Activated CD8-positive, alpha-beta memory T cell treated with anti-CD3 and anti-CD28 coated beads for 36 hours (primary cell): ENCODE results near the gene AK4. TPM values are rescaled to one million over a fixed set of nuclear protein-coding genes. Genes with fewer than 3 reads are reported as not detected.

Experiments
- CTCF ChIA-PET: fragments of 350-600 bp; sonication (Branson Sonifier 250); formaldehyde crosslinking; loops from one replicate; lab custom pipeline; 2021; ENCODE audit warnings: antibody characterized with exemption; lab: Charles Lee
- POLR2A ChIA-PET: fragments of 350-600 bp; sonication (Branson Sonifier 250); formaldehyde crosslinking; loops from one replicate; lab custom pipeline; 2021; ENCODE audit warnings: antibody characterized with exemption; lab: Charles Lee
- total RNA-seq, 2 experiments: library from RNA; stranded (reverse); gene quantifications; one replicate each; pipeline ENCODE4 v1.2.3, GENCODE V29; 2021

The AK4 gene
- total RNA-seq, 2 experiments from 2014 or later, result 125 to 126 TPM

DNA sequence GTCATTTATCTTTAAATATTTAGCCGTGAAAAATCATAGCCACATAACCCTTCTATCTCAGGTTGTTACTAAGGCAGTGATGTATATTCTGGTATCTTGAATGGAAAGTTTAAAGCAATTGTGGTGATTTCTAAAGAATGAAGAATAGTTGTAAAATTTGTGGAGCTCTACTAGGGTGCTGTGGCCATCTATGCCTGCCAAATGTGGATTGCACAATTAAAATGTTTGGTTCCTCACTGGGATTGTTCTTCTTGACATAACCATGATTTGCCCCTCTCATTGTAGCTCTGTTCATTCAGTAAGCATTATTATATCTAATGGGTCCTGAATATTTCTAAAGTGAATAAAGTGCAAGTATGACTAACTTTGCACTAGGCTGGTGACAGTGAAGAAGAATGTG lies 50.1 kb downstream of the AK4 start:
- ChIA-PET CTCF (no interaction called here), POLR2A (no interaction called here)

DNA sequence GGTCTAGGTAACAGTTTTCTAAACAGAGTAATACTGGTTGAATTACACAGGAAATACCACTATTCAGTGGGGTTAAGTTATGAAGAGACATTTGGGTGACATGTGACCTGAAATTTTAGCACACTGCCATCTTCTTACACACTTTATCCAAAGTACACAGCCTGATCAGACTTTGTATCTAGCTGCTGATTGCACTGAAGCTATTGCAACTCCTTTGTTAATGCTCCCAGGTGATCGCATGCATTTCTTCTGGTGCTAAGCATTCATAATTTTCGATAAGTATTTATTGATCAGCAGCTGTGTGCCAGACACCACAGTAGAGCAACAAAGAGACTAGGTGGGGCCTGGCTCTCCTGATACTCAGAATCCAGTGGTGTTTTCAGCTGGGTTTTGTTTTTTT lies 52.4 kb downstream of the AK4 start:
- CTCF ChIA-PET, result no interaction called here
- POLR2A ChIA-PET, result no interaction called here

GRCh38 chr1:65206836-65207235 lies 58.8 kb downstream of the AK4 start:
- CTCF ChIA-PET, result interaction anchor here (1.2 kb wide), 1 partner anchor 131 kb away, joined by 3 read pairs; no protein-coding TSS in a partner anchor
- POLR2A ChIA-PET, result no interaction called here

DNA sequence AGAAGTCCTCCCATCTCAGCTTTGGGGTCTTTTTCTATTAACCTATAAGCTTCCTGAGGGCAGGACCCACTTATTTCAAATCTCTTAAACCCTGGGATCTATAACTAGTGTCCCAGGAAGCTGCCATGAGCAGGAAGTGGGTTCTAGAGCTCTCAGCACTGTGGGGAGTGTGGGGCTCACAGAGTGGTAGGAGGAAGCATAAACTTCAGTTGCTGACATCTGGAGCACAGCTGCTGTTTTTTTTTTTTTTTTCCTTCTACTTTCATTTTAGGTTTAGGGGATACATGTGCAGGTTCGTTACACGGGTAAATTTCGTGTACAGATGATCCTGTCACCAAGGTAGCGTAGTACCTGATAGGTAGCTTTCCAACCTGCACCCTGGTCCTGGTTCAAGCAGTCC lies 59.3 kb downstream of the AK4 start:
- POLR2A ChIA-PET, result no interaction called here
- CTCF ChIA-PET, result interaction anchor here (0.7 to 1.2 kb wide), 2 partner anchors 67 to 132 kb away, joined by 3 to 4 read pairs; no protein-coding TSS in a partner anchor

GRCh38 chr1:65208563-65208973 lies 60.6 kb downstream of the AK4 start:
- CTCF ChIA-PET, result interaction anchor here (2.7 kb wide), 1 partner anchor 11 kb away, joined by 9 read pairs; no protein-coding TSS in a partner anchor
- POLR2A ChIA-PET, result no interaction called here

DNA sequence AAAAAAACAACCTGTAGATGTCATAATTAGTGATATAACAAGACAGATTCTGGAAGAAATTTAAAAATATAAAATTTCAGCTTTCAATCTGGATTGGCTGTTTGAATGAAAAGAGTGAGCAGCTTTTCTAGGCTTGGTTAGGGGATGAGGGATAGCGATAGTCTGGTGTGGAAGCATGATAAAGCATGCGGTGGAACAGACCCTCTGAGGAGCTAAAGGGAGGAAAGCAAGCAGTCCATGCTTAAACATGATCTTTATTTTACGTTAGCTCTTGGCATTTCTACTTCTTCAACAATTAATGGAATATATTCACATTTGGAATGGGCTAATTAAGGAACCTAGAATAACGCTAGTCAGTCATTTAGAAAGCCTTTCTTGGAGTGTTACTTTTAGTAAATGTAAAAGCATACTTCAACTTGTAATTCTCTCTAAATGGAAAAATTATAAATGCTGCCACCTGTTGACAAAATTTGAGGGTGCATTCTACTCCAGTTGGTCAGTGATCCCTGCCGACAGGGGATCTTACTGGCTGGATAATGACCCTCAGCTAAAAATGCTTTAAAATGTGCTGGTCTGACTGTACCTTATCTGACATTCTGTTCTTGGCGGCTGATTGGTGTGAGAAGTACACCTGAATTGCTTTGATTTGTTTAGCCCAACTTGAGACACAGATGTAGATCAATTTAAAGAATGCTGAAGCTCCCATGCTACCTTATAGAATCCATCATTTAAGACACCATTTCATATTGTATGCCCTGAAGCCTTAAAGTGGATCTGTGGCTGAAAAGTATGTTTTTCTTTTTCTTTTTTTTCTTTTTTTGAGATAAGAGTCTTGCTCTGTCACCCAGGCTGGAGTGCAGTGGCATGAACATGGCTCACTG lies 61.2 kb downstream of the AK4 start:
- POLR2A ChIA-PET, result no interaction called here
- CTCF ChIA-PET, result interaction anchor here (0.6 to 2.7 kb wide), 2 partner anchors 11 to 196 kb away, joined by 3 to 9 read pairs; no protein-coding TSS in a partner anchor

DNA sequence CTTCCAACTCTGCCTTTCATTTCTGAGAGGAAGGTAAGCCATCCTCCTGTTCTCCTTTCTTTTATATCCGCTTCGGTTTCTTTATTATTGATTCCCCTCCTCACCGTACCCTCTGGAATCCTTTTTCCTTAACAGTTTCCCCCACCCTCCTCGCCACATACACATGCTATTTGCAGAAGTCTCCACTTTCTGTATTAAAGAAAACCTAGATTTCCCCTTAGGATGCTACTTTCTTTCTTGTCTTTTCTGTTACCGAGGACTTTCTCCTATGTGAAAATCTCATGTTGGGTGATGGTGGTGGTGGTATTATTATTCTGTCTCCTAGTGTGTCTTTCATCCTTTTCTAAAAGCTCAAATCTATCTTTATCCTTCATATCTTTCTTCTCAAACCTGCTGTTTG lies 62.3 kb downstream of the AK4 start:
- ChIA-PET CTCF (interaction anchor here (2.7 kb wide), 1 partner anchor 10 kb away, joined by 9 read pairs; no protein-coding TSS in a partner anchor), POLR2A (no interaction called here)

- CTCF ChIA-PET, result no interaction called here
These were observed 63.3 kb downstream of the AK4 start for GRCh38 chr1:65211331-65211730.

GRCh38 chr1:65213271-65214023 lies 65.4 kb downstream of the AK4 start:
- POLR2A ChIA-PET, result no interaction called here
- CTCF ChIA-PET, result interaction anchor here (0.8 kb wide), 1 partner anchor 409 kb away, joined by 3 read pairs; no protein-coding TSS in a partner anchor

More at GRCh38 chr1:65211331-65211730, 63.3 kb downstream of the AK4 start:
- POLR2A ChIA-PET, result no interaction called here

DNA sequence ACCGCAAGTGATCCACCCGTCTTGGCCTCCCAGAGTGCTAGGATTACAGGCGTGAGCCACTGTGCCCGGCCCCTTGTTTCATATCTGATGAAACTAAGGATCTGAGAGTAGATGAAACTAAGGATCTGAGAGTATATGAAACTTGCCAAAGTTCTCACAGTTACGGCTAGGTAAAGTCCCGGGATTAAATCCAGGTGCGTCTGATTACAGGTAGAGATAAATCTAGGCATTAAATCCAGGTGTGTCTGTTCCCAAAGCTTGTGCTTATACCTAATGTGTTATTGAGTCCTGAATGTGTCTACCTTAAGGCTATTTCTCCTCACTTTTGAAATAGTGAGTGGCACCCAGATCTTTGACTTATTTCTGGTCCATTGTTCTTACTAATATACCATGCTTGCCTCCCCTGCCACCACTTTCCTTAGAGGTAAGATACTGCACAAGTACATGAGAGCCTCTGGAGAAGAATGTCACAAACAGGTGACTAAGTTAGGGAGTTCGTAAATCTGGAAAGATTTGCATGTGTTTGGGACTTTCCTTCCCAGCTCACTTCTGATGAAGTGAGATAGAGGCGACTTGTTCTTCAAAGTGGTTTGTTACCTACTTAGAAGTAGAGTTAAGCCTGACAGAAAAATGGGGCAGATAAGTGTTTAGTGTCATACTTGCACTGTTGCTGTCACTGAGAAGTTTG lies 66.5 kb downstream of the AK4 start:
- POLR2A ChIA-PET, result no interaction called here
- CTCF ChIA-PET, result no interaction called here

DNA sequence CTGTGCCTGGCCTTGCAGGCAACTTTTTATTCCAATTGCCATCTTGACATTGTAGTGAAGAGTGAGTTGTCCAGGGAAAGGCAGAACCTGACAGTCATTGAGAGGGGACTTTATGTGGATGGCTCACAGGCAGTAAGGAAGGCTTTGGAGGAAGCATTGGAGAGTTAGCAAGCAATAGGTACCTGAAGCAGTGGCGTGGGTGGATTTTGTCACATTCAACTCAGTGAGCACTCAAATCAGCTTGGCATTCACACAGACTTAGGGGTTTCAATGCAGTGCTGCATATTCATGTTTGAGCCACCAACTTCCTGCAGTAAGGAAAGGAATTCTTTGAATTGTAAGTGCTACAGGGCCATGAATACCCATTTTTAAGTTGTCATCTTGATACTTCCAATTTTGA lies 69.0 kb downstream of the AK4 start:
- CTCF ChIA-PET, result interaction anchor here (1.5 kb wide), 1 partner anchor 471 kb away, joined by 4 read pairs; no protein-coding TSS in a partner anchor

GRCh38 chr1:65221638-65222339 lies 73.8 kb downstream of the AK4 start:
- POLR2A ChIA-PET, result no interaction called here

More for the DNA sequence above, 69.0 kb downstream of the AK4 start:
- POLR2A ChIA-PET, result no interaction called here

GRCh38 chr1:65222340-65222940 lies 74.4 kb downstream of the AK4 start:
- CTCF ChIA-PET, result no interaction called here
- POLR2A ChIA-PET, result no interaction called here

More at GRCh38 chr1:65221638-65222339, 73.8 kb downstream of the AK4 start:
- CTCF ChIA-PET, result no interaction called here

GRCh38 chr1:65224681-65225091 lies 76.7 kb downstream of the AK4 start:
- ChIA-PET POLR2A (no interaction called here), CTCF (no interaction called here)

DNA sequence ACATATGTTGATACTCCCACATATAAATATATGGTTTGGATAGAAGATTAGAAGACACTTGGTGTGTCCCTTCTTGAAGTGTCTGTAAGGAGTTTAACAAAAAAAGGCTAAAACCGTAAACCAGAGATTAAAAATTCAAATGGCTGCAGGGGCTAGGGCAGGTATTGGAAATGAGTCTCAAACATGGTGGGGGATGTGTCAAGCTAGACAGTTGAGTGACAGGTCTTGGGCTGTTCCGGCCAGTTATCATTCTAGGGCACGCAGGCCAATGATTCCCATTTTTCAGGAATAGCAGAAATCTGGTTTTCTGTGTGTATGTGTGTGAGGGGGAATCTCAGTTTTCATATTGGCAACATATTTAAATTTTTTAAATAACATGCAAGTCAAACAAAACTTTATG lies 77.2 kb downstream of the AK4 start:
- ChIA-PET CTCF (no interaction called here), POLR2A (no interaction called here)

DNA sequence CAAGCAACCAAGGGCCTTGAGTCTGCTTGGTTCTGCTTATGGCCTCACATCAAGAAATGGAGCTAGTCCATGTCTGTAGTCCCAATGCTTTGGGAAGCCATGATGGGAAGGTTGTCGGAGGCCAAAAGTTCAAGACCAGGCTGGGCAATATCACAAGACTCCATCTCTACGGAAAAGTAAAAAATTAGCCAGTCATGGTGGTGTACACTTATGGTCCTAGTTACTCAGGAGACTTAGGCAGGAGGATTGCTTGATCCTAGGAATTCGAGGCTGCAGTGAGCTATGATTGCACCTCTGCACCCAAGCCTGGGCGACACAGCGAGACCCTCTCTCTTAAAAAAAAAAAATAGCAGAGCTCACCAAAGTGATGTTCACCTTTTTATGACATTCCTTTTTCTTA lies 81.2 kb downstream of the AK4 start:
- ChIA-PET POLR2A (interaction anchor here (0.6 to 0.7 kb wide), 2 partner anchors 26 to 30 kb away, joined by 4 to 7 read pairs; no protein-coding TSS in a partner anchor), CTCF (interaction anchor here (0.7 kb wide), 1 partner anchor 458 kb away, joined by 3 read pairs; no protein-coding TSS in a partner anchor)

- CTCF ChIA-PET, result interaction anchor here (0.8 to 1.1 kb wide), 2 partner anchors 250 to 458 kb away, joined by 3 read pairs; no protein-coding TSS in a partner anchor
These were observed 81.8 kb downstream of the AK4 start for GRCh38 chr1:65229754-65230339.

More at GRCh38 chr1:65229754-65230339, 81.8 kb downstream of the AK4 start:
- POLR2A ChIA-PET, result interaction anchor here (0.6 to 0.7 kb wide), 3 partner anchors 25 to 206 kb away, joined by 4 to 7 read pairs (median 5); no protein-coding TSS in a partner anchor
